ENCODE results near the gene GRAMD1B.

Gene GRAMD1B

DNA sequence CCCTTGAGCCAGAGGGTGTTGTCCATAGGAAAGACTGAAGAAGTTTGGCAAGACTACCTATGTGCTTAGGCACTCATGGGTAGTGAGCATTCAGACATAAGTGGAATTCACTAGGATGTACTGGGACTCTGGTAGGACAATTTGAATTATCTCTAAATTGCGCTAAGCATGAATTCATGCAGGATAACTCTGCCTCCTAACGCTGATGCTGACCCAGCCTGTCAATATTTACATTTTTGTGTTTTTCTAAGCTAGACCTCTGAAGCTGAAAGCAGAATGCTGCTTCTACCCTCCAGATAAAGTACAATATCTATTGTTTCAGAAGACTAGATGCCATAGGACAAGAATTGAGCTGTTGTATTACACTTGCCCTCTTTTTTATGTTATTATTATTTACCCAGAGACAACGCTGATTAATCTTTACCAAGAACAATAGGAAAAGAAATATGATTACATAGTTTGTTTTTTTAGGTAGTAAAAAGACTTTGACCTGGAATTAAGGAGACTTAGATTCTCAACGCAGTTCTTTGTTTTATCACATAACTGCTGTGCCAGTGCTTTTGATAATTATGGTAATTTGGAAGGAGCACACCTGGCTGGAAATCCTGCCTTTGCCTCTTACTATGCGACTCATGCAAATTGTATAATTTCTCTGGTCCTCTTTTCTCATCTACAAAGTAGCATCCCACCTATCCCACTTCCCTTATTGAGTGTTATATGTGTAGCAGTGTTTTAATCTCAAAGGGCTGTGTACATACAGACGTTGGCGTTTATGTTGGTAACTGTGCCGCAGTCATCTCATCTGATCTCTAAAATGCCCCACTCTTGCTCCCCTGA lies 21.2 kb upstream of the GRAMD1B start:
- no peak for DNase-seq (ENCODE audit: low read depth in 1 of 2, low spot score in 1 of 2)

DNA sequence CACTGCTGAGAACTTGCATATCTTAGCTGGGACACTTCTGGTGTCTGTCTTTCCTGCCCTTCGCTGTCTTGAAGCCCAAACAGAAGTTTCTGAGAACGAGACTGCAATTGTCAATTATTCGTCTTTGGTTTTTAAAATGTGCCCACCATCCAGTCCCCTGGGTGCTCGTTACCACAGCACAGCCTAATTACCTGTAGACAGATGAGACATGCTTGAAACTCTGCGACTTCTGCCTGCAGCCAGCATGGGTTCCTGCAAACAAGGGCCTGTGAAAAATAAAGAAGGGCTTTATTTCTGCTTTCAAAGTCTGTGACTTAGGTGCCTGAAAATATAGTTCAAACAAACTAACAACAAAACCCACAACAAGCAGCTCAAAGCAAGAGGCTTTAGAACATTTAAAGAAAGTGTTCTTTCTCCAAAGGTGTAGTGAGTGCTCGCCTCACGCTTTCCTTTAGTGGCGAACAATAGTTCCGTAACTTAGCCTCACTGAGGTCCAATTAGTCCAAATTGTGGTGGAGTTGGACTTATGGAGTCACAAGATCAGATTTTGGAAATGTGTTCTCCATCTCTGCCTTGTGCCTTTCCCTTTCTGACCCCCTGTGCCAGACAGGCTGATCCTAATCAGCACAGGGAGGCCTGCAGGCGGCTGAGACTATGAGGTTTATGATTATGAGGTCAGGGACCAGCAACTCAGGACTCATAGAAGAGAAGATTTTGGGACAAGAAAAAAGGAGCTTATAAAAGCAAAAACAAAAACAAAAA lies 20.4 kb upstream of the GRAMD1B start:
- no peak for DNase-seq (ENCODE audit: low read depth in 1 of 2, low spot score in 1 of 2)

DNA sequence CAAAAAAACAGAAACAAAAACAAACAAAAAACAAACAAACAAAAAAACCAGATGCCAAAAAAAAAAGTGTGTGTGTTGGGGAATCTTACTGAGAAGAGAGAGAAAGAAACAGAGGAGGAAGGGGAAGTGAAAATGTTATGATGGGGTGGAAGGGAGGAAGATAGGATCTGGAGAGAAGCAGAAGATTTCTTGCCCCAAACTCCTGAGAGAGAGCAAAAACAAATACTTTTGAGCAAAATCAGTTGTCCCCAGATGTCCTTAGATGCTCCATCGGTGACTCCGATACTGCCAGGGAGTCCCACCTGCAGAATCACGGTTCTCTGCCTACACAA lies 19.9 kb upstream of the GRAMD1B start:
- no peak for DNase-seq (ENCODE audit: low read depth in 1 of 2, low spot score in 1 of 2)

DNA sequence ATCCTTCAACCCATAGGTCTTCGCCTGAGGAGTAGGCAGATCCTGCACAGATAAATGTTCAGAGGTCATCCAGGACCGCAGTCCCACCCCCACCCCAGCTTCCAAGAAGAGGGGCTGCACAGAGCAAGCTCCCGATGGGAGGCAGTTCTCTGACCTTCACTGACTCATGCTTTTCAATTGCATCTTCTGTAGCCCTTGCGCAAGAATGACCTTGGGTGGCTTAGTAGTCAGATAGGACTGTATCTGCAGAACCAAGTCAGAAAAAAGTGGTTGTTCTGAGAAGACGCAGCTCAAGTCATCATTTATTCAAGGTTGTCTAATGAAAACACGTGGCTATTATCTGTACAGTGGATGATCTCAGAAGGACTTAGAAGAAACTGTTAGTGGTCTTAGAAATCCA lies 16.4 kb upstream of the GRAMD1B start:
- DNase-seq (ENCODE audit: low read depth in 1 of 2, low spot score in 1 of 2), result no peak

DNA sequence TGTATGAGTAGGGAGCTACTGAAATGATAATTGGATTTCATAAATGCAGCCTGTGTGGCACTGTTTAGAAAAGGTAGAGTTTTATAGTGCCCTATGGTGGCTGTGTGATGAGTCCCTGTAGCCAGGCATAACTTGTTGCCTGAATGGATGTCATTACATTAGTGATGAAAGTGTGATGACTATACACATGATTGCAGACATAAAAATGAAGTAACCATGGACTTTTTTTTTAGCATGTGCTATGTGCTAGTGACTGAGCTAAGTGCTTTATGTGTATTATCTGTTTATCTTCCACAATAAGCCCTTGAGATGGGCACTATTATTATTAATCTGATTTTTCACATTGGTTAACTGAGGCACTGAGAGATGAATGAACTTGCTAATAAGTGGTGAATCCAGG lies 13.5 kb upstream of the GRAMD1B start:
- DNase-seq (ENCODE audit: low read depth in 1 of 2, low spot score in 1 of 2), result no peak

DNA sequence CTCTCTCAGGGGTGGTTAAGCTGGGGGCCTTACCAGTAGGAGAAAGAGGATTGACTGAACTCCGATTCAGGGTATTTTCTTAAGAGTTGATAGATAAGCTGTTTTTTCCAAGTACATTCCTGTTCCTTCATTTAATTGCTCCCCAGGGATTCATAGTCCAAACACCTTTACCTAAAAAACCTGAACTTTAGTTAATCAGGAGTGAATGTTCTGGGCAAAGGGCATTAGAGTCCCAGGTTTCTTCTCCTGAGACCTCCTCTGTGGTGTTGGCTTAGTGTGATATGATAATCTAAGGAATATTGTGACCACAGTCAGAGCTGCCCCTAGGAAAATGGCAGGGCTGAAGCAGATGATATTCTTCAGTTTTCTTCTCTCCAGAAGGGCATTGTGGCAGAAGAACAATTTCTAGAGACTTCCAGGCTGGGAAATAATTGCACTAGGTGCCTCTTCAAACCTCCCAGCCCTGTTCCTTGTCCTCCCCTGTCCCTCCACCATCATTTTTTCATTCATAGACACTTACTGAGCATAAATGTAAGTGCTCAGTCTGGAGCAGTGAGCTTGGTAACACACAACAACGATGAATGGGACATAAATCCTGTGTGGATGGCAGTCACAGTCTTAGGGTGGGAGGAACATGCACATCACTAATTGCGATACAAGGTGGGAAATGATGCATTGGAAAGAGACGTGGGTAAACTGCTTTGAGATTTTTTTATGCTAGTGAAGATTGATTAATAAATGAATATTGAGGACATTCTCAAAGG lies 11.5 kb upstream of the GRAMD1B start:
- no peak for DNase-seq (ENCODE audit: low read depth in 1 of 2, low spot score in 1 of 2)

DNA sequence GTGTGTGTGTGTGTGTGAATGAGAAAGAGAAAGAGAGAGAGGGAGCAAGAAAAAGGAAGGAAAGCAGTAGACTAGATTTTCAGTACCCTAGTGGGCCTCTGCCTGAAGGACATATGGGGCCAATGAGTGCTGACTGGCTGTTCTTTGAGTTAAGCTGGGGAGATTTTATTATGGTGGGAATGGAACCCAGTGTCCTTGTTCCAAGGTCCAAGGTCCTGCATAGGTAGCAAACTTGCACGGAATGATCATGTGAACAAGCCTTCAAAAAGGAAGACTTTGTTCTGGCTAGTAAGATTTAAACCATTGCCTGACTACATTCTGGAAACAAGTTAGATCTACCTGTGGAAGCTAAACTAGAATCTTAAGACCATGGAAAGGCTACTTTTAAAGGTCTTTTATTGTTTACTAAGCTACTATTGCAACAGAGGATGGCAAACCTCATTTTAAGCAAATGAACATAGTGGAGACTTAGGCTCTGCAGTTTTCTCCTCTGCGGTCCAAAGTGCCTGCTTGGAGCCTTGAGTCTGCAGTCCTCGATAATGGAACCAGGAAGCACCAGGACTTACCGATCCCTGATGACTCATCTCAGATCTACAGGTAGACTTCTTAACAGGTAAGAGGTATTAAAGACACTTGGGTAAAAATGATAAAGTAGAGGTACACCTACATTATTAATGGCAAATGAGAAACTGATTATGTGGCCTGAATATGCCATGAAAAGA lies 10.2 kb upstream of the GRAMD1B start:
- no peak for DNase-seq (ENCODE audit: low read depth in 1 of 2, low spot score in 1 of 2)

DNA sequence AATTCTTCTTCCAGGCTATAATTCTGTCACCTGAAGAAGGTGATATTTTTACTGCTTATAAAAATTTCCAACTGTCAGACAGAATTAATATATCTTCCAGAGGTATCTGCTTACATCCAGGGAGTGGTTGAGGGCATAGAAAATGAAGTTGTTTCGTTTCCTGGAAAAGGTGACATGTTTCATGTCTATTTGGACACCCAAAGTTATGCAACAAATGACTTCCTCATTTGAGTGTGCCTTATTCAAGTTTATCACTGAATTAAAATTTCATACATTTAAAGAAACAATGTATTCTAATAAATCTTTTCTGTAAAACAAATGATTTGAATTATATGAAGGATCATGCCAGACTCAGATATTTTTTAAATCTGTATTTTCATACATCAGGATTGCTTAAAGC lies 8.5 kb upstream of the GRAMD1B start:
- no peak for DNase-seq (ENCODE audit: low read depth in 1 of 2, low spot score in 1 of 2)

DNA sequence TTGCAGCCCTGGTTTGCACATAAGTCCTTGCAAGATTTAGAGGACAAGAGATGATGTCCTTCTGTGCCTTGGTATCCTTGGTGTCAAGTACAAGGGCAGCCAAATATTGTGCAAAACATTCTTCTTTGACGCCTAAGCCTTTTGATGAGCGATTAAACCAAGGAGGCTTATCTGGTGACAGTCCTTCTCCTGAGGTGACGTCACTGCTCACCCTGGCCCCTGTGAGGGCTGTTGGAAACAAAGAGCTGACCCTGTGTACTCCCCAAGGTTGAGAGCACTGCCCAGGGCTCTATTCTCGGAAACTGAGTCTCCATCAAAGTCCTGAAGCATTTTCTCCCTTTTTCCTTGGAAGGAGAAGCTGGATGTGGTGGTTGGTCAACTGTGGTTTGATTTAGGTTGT lies 4.7 kb upstream of the GRAMD1B start:
- no peak for DNase-seq (ENCODE audit: low read depth in 1 of 2, low spot score in 1 of 2)

DNA sequence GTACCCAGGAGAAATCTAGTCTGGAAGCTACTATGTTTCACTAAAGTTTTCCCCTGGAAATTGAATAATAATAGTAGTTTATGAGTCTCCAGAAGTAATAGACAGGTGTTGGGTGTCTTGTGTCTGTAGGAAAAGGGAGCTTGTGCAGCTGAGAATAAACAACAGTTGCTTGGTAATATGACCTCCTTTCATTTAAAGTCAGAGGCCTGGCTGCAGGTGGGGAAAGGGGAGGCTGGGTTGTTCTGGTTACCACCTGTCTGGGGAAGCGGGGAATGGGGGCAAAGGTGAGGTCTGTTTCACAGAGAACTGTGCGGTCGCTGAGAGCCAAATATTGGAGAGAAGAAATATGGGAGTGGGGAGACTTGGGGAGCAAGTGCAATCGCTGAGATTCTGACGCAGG lies 3.3 kb upstream of the GRAMD1B start:
- no peak for DNase-seq (ENCODE audit: low read depth in 1 of 2, low spot score in 1 of 2)

DNA sequence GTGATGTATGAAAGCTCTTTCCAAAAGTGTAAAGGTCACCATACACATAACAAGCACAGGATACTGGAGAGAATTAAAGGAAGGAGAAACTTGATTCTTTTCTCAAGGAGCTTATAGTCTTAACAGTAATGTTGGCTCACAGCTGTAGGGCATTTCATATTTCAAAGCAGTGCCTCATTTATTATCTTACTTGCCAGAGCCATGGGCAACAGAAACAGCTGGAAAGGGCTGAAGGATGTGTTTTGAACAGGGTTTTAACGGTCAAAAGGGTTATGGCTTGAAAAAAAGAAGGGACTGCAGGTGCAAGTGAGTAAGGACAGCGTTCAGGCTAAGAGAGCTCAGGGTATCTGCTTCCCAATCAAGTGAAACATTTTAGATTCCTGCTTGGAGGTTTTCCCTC lies 2.7 kb upstream of the GRAMD1B start:
- no peak for DNase-seq (ENCODE audit: low read depth in 1 of 2, low spot score in 1 of 2)

DNA sequence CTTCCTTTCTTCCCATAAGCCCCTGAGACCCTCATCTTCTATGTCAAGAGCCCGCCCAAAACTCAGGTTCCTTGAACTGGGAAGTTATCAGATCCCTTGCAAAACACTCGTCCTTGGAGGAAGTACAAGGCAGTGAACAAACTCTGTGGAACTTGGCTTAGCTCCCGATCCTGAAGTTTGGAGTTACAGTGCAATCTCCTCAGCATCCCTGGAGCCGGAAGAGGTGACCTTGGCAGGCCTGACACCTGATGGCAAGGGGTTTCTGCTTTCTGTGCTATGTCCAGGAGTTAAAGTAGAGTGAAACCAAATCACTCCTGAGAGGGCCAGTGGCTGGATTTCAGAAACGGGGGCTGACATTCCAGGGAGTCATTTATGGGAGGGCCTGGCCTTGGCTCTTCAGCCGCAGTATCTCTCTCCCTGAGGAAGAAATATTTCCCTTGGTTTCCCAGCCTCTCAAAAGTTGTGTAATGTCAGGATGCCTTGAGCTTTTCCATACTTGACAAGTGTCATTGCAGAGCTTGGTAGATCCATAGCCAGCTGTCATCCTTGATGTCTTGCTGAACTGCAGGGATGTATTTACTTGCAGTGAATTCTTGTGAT lies 1.9 kb upstream of the GRAMD1B start:
- no peak for DNase-seq (ENCODE audit: low read depth in 1 of 2, low spot score in 1 of 2)

DNA sequence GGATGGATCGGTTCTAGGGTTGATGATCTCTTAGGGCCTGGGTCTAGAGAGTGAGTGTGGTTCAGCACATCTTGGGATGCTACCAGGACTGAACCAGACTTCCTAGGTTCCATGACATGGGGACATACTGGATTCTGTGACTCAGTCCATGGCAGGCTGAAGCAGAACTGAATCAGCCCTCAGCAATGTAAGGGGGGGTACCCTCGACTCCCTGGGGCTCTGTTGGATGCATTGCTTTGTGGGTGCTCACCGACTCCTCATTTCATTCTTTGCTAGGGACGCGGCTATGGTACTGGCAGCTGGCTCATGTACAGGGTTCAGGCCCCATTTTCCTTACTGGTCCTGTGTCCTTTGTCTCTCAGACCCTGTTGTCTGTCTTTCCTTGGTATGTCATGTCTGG lies 733 bp upstream of the GRAMD1B start:
- DNase-seq (ENCODE audit: low read depth in 1 of 2, low spot score in 1 of 2), result no peak

DNA sequence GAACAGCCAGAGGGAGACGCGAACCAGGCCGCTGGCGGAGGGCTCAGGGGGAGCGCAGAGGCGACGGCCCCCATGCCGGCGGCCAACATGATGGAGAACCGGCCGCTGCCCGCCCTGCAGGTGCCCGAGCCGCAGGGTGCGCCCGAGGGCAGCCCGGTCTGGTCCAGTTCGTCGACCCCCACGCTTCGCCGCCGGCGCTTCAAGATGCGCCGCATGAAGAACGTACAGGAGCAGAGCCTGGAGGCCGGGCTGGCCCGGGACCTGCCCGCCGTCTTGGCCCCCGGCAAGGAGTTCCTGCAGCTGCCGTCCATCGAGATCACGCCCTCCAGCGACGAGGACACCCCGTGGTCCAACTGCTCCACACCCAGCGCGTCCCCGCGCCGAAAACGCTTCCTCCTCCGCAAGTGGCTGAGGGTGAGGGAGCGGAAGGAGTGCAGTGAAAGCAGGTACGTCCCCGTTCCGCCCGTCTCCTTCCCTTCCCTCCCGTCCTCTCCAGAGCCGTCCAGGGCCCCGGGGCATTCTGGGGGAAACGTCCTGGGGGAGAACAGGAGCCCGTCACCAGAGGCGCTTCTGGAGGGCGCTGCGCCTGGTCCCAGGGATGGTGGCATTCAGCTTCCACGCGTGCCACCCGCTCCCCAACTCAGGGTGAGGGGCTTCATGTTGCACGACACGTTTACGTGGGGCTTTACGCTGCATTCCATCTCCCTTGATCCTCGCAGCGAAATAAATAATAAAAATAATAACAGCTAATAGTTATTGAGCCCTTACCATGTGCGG lies 840 bp downstream of the GRAMD1B start:
- DNase-seq (ENCODE audit: low read depth in 1 of 2, low spot score in 1 of 2), result peak; percentile 19 to 41

DNA sequence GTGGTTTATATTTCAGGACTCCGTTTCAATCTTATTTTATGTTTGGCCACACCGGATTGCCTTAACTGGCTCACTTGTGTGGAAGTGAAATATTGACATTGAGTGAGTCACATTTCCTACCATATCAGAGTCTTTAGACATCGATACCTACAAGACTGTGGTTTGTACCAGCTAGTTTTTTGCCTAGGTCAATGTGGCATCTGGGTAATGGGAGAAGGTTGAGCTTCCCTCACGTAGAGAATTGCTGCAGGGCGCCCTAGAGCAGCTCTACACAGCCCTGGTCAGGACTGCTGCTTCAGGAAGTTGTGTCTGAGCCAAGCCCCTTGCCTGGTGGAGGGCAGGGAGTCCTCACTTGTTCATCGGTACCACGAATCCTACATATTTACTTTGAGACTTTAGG lies 1.6 kb downstream of the GRAMD1B start:
- DNase-seq (ENCODE audit: low read depth in 1 of 2, low spot score in 1 of 2), result no peak

DNA sequence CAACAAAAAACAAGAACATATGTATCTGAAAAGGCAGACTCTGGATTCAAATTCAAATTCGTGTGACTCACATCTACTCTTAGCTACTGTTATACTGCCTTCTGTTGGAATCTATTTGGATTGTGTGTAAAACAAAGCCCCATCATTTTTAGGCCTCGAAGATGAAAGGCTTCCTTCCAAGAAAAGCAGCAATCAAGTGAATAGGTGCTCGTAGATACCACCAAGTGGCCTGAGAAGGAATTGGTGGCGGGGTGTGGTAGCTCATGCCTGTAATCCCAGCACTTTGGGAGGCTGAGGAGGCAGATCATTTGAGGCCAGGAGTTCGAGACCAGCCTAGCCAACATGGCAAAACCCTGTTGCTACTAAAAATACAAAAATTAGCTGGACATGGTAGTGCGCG lies 4.2 kb downstream of the GRAMD1B start:
- DNase-seq (ENCODE audit: low read depth in 1 of 2, low spot score in 1 of 2), result no peak

DNA sequence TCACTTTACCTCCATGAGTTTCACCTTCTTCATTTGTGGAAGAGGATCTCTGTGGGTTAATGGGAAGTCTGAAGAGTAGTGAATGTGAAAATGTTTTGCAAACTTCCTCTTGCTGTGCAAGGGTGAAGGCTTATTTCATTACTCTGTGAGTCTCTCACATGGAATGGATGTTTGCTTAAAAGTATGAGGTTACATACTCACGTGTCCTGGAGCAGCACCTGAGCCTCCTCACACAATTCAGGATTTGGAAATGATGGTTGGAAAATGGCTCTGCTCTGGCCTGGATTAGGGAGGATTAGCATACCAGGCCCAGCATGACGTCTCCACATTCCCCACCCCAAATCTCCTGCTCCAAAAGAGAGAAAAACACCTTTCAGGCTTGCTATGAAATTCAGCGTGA lies 4.8 kb downstream of the GRAMD1B start:
- no peak for DNase-seq (ENCODE audit: low read depth in 1 of 2, low spot score in 1 of 2)

DNA sequence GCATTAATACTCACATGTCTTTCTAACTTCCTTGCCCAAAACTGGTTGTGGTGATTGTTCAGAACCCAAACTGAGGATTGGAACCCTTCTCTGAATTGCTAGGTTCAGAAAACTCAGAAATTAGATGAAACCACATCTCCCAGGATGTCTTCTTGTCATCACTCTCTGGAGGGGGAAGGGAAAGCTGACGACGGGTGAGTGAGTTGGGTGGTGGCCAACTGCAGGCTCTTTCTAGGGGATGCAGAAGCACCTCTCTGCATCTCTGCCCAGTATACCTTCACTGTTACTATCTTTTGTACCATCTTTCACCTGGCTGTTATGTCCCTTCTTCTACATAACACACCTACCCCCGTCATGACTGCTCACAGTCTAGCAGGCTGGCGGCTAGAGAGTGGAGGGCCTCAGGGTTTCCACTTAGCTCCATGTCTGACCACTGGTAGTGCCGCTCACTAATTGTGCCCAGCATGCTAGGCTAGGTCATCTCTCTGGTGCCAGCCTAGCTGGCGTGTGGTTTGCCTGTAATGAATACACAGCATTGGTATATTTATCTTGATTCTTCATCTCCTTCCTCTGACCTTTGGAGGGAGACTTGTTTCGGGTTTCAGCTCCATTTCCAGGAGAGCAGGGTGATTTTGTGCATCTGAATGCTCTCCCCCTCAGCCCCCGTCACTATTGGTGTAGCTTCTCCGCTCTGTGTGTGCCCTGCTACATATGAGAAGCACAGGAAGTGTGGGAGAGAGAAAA lies 7.3 kb downstream of the GRAMD1B start:
- DNase-seq (ENCODE audit: low read depth in 1 of 2, low spot score in 1 of 2), result no peak

DNA sequence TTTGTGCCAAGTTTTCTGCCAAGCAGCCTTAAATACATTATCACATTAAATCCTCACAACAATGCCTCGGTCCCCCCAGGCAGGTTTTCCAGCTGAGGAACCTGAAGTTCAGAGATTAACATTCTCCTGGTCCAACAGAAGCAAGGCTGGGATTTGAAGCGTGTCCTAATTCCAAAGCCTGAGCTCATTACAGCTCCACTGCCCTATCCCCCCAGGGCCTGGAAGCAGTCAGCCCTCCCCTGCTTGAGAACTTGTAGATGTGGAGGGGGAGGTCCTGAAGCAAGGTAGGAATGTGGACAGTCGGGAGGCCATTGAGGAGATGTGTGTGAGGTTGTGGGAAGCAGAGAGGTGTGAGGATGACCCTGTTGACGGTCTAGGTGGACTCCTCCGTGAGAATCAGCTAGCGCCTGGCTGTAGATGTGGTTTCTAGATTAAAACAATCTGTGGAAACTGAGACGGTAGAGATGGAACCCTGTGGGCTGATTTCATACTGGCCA lies 8.1 kb downstream of the GRAMD1B start:
- DNase-seq (ENCODE audit: low read depth in 1 of 2, low spot score in 1 of 2), result no peak

Measured in activated T-helper 1 cell treated with anti-CD3 and anti-CD28 coated beads, Interleukin-2, amount 50 U/mL, for 16 hours (primary cell).